ENCODE data around the gene MCTP2. TPM values are rescaled to one million over a fixed set of nuclear protein-coding genes. Genes with fewer than 3 reads are reported as not detected.

The MCTP2 gene
- total RNA-seq, 1 experiment from 2014 or later = 1.3 TPM

DNA sequence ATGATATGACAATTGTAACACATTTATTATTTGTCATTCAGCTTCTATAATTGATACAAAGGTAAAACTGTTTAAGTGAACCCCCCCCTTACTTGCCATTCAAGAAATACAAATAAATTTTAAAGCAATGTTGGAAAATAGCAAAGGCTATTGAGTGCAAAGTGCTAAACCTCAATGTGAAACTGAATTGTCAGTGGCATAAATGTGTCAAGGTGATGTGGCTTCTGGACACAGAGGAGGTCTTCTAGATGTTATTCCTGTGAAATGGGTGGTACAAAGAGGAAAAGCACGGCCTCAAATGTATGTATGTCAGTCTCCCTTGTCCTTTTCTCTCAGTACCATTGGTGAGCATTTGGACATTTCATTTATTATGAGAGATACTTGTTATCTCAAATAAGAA, 149.4 kb downstream of the MCTP2 start:
- Histone ChIP-seq H3K18ac (ENCODE audit: insufficient read length, low read depth, low read length) (no peak overlapping the region), H3K27ac (ENCODE audit: insufficient read length, low read depth, low read length) (no peak overlapping the region), H3K9ac (ENCODE audit: extremely low read depth, insufficient read length, low read length) (no peak overlapping the region), H2AK5ac (ENCODE audit: insufficient read length, low read length) (no peak overlapping the region), H2AFZ (ENCODE audit: low read length) (no peak overlapping the region), H3K23ac (ENCODE audit: insufficient read length, low read depth, low read length) (no peak overlapping the region), H3K4ac (ENCODE audit: low read depth, low read length) (no peak overlapping the region), H2BK5ac (ENCODE audit: insufficient read length, low read length) (no peak overlapping the region), H3K79me2 (ENCODE audit: insufficient read depth, low read length) (no peaks in the 10 kb centered on the region), H2BK120ac (ENCODE audit: low read depth, low read length, poor library complexity, severe bottlenecking) (no peak overlapping the region), H2BK15ac (ENCODE audit: low read depth, low read length) (no peak overlapping the region), H3K4me1 (ENCODE audit: insufficient read depth, low read length) (no peaks in the 10 kb centered on the region), H3K79me1 (ENCODE audit: insufficient read depth, low read depth, low read length, poor library complexity, severe bottlenecking) (no peaks in the 10 kb centered on the region), H4K8ac (replicated peaks; ENCODE audit: insufficient read length, low read depth, low read length) (no peak overlapping the region), H3T11ph (ENCODE audit: low read length) (no peak overlapping the region), H2BK12ac (ENCODE audit: insufficient read length, low read depth, low read length) (no peak overlapping the region), H3K4me2 (ENCODE audit: insufficient read depth, insufficient read length, low read length) (no peak overlapping the region), H3K14ac (ENCODE audit: insufficient read depth, low read length) (no peak overlapping the region), H4K20me1 (ENCODE audit: control insufficient read depth, insufficient read depth, insufficient read length) (no peaks in the 10 kb centered on the region), H3K56ac (ENCODE audit: insufficient read length, low read depth, low read length) (no peak overlapping the region), H3K27me3 (ENCODE audit: insufficient read depth, low read length) (no peaks in the 10 kb centered on the region), H3K9me3 (ENCODE audit: control insufficient read depth, low read depth, low read length) (no peaks in the 10 kb centered on the region), H4K91ac (ENCODE audit: insufficient read length, low read depth, low read length) (no peak overlapping the region), H3K23me2 (ENCODE audit: insufficient read length, low read depth, low read length, poor library complexity, severe bottlenecking) (no peaks in the 10 kb centered on the region), H4K5ac (ENCODE audit: insufficient read length, low read depth, low read length) (no peak overlapping the region), H2BK20ac (ENCODE audit: low read depth, low read length, poor library complexity, severe bottlenecking) (no peak overlapping the region)
- H3K4me1 Mint-ChIP-seq = no peaks in the 10 kb centered on the region
- DNase-seq = no peak
- H3K36me3 Mint-ChIP-seq (ENCODE audit: insufficient read depth in 1 of 3, low read depth in 3 of 3) = no peaks in the 10 kb centered on the region
- WGBS (ENCODE audit: extremely low coverage, insufficient read length, low lambda C conversion rate) = no CpG with 5 or more reads among the region's 1 CpG
- H3K9me3 Mint-ChIP-seq = no peaks in the 10 kb centered on the region
- no peak overlapping the region for H3K27ac Mint-ChIP-seq
- TF ChIP-seq, protein P1, sequence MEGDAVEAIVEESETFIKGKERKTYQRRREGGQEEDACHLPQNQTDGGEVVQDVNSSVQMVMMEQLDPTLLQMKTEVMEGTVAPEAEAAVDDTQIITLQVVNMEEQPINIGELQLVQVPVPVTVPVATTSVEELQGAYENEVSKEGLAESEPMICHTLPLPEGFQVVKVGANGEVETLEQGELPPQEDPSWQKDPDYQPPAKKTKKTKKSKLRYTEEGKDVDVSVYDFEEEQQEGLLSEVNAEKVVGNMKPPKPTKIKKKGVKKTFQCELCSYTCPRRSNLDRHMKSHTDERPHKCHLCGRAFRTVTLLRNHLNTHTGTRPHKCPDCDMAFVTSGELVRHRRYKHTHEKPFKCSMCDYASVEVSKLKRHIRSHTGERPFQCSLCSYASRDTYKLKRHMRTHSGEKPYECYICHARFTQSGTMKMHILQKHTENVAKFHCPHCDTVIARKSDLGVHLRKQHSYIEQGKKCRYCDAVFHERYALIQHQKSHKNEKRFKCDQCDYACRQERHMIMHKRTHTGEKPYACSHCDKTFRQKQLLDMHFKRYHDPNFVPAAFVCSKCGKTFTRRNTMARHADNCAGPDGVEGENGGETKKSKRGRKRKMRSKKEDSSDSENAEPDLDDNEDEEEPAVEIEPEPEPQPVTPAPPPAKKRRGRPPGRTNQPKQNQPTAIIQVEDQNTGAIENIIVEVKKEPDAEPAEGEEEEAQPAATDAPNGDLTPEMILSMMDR (conservative IDR thresholded peaks at IDR 0.05) = no peak
- no peaks in the 10 kb centered on the region for H3K27me3 Mint-ChIP-seq (ENCODE audit: low read depth)
- H3K4me3 Mint-ChIP-seq = no peak overlapping the region

Measured in H9 (cell line).